ENCODE measurements around the gene UTY. TPM values are rescaled to one million over a fixed set of nuclear protein-coding genes. Genes with fewer than 3 reads are reported as not detected.

Gene UTY
- total RNA-seq = not detected
- long read RNA-seq = 0 reads

DNA sequence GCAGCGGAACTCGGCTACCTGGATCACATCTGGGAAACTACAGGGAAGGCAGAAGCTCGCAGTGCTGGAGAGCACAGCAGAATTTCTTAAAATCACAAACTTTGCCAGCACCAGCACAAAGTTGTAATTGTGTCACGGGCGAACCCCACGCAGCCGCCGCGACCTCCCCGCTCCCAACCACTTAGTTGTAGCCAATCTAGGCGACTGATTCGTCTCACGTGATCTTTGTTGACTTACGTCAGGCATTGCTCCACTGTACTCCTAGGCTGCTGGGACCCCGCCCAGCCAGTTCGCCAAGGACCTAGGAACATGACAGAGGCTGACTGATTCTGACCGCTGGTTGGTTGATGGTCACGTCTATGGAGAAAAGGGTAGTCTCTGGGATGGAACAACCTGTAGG, at the start of gene UTY:
UTY (minus strand) TSS at position 206 of the 400 bp plus-strand sequence. CDS start 368 bp downstream, outside the sequence.
- intact Hi-C loops (cut with DNase I) = no loop called here
- DNase-seq (ENCODE audit: low spot score) = no peak

GRCh38 chrY:13520474-13520873, 40.6 kb upstream of the UTY start:
- intact Hi-C loops (cut with DNase I) = no loop called here
- no peak for DNase-seq (ENCODE audit: low spot score)

DNA sequence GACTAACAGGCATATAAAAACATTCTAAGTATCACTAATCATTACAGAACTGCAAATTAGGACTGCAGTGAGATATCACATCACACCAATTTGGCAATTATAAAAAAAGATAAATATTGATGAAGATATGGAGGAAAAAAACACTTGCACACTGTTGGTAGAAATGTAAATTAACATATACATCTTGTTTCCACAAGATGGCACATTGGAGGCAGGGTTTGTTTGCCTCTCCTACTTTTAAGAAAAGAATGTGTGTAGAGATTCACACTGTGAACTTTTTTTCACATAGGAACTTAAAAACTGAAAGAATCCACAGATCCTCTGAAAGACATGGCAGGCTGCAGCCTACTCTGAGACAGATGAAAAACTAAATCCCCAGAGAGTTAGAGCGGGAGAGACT, 21.4 kb upstream of the UTY start:
- DNase-seq (ENCODE audit: low spot score) = no peak
- intact Hi-C loops (cut with DNase I) = no loop called here

DNA sequence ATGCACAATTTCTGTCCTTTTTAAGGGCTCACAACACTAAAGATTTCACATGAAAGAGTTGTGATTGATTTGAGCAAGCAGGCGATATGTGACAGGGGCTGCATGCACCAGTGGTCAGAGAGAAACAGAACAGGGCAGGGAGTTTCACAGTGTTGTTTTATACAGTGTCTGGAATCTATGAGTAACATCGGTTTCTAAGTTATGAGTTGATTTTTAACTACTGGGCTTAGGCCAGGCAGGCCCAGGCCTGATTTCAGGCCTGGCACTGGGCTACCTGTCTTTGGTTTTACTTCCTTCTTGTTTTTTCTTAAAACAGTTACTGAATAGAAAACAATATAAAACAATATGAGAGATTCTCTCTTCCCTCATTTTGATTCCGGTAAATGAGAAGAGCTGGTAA, 13.9 kb upstream of the UTY start:
- DNase-seq (ENCODE audit: low spot score) = no peak
- intact Hi-C loops (cut with DNase I) = no loop called here

DNA sequence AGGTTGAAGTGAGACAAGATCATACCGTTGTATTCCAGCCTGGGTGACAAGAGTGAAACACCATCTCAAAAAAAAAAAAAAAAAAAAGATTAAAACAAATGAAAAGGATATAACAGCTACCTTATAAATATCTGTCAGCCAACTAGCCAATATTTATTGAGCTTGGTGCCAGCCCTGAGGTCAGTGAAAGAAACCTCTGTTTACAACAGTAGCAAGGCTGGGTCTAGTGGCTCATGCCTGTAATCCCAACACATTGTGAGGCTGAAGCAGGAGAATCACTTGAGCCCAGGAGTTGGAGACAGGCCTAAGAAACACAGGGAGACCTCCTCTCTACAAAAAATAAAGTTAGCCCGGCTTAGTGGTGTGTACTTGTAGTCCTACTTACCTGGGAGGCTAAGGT, 12.6 kb upstream of the UTY start:
- intact Hi-C loops (cut with DNase I) = no loop called here
- DNase-seq (ENCODE audit: low spot score) = no peak

GRCh38 chrY:13488738-13489137, 8.9 kb upstream of the UTY start:
- intact Hi-C loops (cut with DNase I) = no loop called here

GRCh38 chrY:13479121-13479711, 617 bp downstream of the UTY start:
- DNase-seq (ENCODE audit: low spot score) = no peak
- intact Hi-C loops (cut with DNase I) = no loop called here

More at GRCh38 chrY:13488738-13489137, 8.9 kb upstream of the UTY start:
- no peak for DNase-seq (ENCODE audit: low spot score)

- no peak for DNase-seq (ENCODE audit: low spot score)
- intact Hi-C loops (cut with DNase I) = no loop called here
Measured at GRCh38 chrY:13478126-13478785, 1.6 kb downstream of the UTY start.

DNA sequence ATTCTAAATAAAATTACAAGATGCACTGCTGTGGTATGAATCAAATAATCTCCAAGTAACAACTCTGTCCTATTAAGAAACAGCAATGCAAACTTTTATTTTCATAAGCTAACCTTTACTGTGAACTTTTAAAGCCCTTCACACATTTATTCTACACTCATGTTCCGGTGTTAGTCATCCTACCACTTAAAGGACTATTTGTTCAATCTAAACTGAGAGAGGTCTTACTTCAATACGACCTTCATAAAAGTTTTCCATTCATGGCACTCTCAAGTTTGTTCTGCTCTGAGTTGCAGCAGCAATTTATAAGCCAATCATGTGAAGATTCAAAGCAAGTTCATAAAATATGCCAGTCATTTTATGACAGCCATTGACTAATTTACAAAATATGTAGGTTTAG, 4.8 kb downstream of the UTY start:
- intact Hi-C loops (cut with DNase I) = no loop called here

DNA sequence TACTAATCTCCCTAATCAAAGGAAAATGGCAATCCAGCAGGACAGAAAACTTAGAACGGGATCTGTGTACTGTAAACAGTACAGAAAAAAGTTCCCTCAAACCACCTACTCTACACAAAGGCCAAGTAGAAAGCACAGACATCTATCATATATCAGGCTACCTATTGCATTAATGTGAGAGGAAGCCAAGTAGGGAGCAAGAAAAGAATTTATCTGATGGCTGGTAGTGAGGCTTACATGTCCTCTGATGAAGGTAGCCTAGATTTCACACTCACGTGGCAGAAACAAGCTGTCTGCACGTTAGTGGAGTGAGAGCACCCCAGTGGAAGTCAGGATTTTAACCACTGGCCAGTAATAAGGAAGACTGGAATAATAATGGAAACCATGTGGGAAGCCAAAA, 28.3 kb downstream of the UTY start:
- intact Hi-C loops (cut with DNase I) = no loop called here
- DNase-seq (ENCODE audit: low spot score) = no peak

More for the DNA sequence above, 4.8 kb downstream of the UTY start:
- DNase-seq (ENCODE audit: low spot score) = no peak

DNA sequence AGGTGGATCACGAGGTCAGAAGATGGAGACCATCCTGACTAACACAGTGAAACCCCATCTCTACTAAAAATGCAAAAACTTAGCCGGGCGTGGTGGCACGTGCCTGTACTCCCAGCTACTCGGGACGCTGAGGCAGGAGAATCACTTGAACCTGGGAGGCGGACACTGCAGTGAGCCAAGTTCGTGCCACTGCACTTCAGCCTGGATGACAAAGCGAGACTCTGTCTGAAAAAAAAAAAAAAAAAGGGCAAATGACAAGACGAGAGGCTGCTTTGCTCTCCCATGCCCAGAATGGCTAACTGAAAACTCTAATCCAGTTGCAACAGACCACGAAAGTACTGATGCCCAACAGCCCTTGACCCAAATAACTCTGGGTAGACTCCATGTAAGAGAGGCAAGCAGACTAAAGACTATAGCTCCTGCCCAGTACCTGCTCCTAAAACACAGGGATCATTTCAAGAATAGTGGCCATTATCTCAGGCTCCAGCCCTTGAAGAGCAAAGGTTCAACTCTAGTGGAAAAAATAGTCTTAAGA, 29.2 kb downstream of the UTY start:
- intact Hi-C loops (cut with DNase I) = no loop called here

DNA sequence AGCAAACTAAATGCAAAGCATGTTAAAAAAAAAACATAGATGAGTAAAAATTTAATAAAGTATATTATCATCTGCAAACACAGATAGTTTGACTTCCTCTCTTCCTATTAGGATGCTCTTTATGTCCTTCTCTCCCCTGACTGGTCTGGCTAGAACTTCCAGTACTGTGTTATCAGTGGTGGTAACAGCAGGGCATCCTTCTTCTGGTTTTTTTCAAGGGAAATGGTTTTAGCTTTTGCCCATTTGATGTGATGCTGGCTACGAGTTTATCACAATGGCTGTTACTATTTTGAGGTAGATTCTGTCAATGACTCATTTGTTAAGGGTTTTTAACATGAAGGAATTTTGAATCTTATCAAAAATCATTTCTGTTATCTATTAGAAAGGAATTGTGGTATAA, 34.3 kb downstream of the UTY start:
- DNase-seq (ENCODE audit: low spot score) = no peak
- intact Hi-C loops (cut with DNase I) = no loop called here

More for the DNA sequence above, 29.2 kb downstream of the UTY start:
- no peak for DNase-seq (ENCODE audit: low spot score)

DNA sequence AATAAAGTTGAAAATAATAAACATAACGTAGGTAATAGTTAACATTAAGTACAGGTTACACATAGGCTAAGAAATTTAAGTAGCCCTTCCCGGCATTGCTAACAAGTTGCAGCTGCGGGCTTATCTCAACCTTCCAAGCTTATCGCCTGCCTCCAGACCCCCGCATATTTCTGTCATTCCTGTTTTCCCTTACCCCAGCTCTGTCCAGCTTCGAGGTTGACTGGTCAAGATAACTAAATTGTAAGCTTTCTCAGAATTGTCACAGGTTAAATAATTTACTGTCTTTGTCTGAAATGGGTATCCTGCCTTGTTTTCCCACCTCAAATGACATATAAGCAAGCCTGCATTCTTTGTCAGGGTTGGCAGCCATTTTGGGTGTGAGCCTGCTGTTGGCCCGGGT, 36.7 kb downstream of the UTY start:
- DNase-seq (ENCODE audit: low spot score) = no peak
- intact Hi-C loops (cut with DNase I) = no loop called here

DNA sequence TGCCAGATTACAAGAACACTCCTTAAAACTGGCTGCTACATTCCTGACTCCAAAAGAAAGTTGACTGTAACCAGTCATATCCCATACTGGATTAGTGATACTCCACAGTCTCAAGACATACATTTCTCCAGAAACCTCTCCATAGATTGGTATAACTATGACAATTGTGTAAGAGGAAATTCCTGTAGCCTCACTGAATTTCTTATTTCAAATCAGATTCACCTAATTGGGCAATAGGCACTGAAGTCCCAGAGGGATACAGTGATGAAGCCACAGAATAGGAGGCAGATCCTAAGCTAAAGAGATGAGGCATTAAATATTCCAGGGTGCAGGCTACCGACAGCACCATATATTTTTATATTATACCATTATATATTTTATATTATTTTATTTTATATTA, 39.0 kb downstream of the UTY start:
- no peak for DNase-seq (ENCODE audit: low spot score)
- intact Hi-C loops (cut with DNase I) = no loop called here

GRCh38 chrY:13435968-13436937, 43.6 kb downstream of the UTY start:
- intact Hi-C loops (cut with DNase I) = no loop called here
- DNase-seq (ENCODE audit: low spot score) = no peak

- DNase-seq (ENCODE audit: low spot score) = no peak
- intact Hi-C loops (cut with DNase I) = no loop called here
Measured at GRCh38 chrY:13435206-13435967, 44.4 kb downstream of the UTY start.

DNA sequence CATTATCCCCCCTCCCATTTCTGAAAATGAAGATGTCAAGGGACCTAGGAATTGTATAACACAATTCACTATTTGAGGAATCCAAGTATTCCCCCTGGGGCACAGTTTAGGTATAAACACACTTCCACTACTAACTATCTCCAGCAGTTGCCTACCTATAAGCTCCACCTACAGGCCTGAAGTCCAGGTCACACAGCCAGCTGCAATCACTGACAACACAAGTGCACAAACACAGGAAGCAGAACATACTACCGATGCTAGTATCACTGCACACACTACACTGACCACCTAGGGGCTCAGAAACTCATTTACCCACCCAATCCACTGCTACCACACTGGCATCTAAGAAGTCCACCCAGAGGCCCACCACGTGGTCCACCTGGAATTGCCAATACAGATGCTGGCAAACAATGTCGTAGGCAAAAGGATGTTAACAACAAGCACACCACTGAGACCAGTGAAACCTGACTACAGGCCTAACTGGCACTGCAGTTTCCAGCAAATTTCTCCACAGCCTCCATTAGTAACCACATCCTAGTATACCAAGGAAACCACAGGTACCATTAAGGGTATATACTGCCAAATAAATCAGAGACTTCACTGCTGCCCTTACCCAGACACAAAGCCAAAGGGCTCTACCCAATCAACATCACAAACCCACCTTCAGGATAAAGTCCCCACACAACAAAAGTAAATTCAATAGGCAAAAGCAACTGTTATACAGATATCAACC, 47.4 kb downstream of the UTY start:
- intact Hi-C loops (cut with DNase I) = no loop called here
- no peak for DNase-seq (ENCODE audit: low spot score)

DNA sequence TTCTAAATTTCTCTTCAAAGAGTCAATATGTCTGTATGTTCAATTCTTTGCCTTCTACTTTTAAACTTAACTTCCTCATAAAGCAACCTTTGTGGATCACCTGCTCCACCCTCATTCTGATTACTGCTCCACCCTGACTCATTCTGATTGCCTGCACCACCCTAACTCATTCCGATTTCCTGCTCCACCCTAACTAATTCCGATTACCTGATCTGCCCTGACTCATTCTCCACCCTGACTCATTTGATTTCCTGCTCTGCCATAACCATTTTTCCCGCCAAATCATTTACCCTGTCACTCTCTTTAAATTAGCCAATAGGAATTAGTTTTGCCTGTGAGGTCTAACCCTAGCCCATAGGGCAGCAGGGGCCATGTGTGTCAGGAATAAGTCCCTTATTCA, 50.3 kb downstream of the UTY start:
- DNase-seq (ENCODE audit: low spot score) = no peak
- intact Hi-C loops (cut with DNase I) = no loop called here

DNA sequence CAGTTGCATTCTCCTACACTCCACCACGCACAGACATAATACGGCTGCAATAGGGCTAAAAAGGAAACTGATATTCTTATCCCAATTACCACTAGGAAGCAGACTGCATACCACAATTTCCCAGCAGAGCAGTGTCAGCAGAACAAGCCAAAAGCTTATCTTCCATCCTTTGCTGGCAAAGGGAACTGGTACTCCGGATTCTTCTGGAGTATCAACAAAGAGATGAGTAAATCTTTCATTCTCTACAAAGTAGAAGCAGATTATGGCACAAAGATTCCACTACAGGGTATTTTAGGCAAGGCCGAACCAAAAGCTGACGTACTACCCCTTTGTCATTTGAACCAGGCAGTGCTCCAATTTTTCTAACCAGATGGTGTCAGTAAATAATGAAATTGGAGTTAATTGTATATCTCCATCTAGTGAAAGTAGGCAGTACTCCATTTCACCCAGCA, 56.5 kb downstream of the UTY start:
- DNase-seq (ENCODE audit: low spot score) = no peak
- intact Hi-C loops (cut with DNase I) = no loop called here

All from cardiac septum (tissue), 1 donor.